Measurements from ENCODE around the gene EYS. TPM values are rescaled to one million over a fixed set of nuclear protein-coding genes. Genes with fewer than 3 reads are reported as not detected.

Gene EYS
- total RNA-seq, result 1 to 10 TPM in 1 of 4 donors, under 1 TPM in 3; 0.12 to 1.4 (median 0.22) TPM

GRCh38 chr6:65707126-65707826, at the start of gene EYS:
Gene EYS (minus strand): TSS chr6:65707226. CDS start chr6:65495410, 211,816 bp downstream.
- ATAC-seq (ENCODE audit: low FRiP score), result no peak
- no peak for TF ChIP-seq CTCF (IDR thresholded peaks at IDR 0.05)
- DNase-seq (ENCODE audit: low spot score), result no peak

GRCh38 chr6:65746302-65746701, 39.3 kb upstream of the EYS start:
- ATAC-seq (ENCODE audit: low FRiP score), result no peak

GRCh38 chr6:65745614-65746013, 38.6 kb upstream of the EYS start:
- no peak for TF ChIP-seq CTCF (IDR thresholded peaks at IDR 0.05)
- no peak for ATAC-seq (ENCODE audit: low FRiP score)
- DNase-seq (ENCODE audit: low spot score), result no peak

More at GRCh38 chr6:65746302-65746701, 39.3 kb upstream of the EYS start:
- TF ChIP-seq CTCF (IDR thresholded peaks at IDR 0.05), result no peak
- no peak for DNase-seq (ENCODE audit: low spot score)

- TF ChIP-seq CTCF (IDR thresholded peaks at IDR 0.05), result no peak
- DNase-seq (ENCODE audit: low spot score) (no peak), ATAC-seq (ENCODE audit: low FRiP score) (no peak)
Measured at GRCh38 chr6:65728879-65729479, 22.0 kb upstream of the EYS start.

- DNase-seq (ENCODE audit: low spot score), result no peak
- no peak for ATAC-seq (ENCODE audit: low FRiP score)
- no peak for TF ChIP-seq CTCF (IDR thresholded peaks at IDR 0.05)
Measured at GRCh38 chr6:65719101-65719500, 12.1 kb upstream of the EYS start.

GRCh38 chr6:65711531-65711930, 4.5 kb upstream of the EYS start:
- DNase-seq (ENCODE audit: low spot score), result no peak
- ATAC-seq (ENCODE audit: low FRiP score), result no peak
- no peak for TF ChIP-seq CTCF (IDR thresholded peaks at IDR 0.05)

Data from omental fat pad (tissue), 4 donors.